Kidney tubule cell (primary cell): ENCODE data around the gene BRIP1.
A peak's percentile ranks its signal among the peaks of the same experiment; 100 is the strongest.

Experiments
- DNase-seq: peaks from one replicate; pipeline ENCODE4 v3.0.0-alpha.2; 2018; ENCODE audit warnings: low spot score

BRIP1 gene

GRCh38 chr17:61660746-61661485, 202.4 kb downstream of the BRIP1 start:
- DNase-seq: no peak

GRCh38 chr17:61659437-61659836, 203.9 kb downstream of the BRIP1 start:
- no peak for DNase-seq

GRCh38 chr17:61658183-61658582, 205.1 kb downstream of the BRIP1 start:
- DNase-seq: no peak

GRCh38 chr17:61657338-61657737, 206.0 kb downstream of the BRIP1 start:
- no peak for DNase-seq

GRCh38 chr17:61656721-61657217, 206.6 kb downstream of the BRIP1 start:
- no peak for DNase-seq

GRCh38 chr17:61650749-61651148, 212.6 kb downstream of the BRIP1 start:
- no peak for DNase-seq

GRCh38 chr17:61648587-61648986, 214.7 kb downstream of the BRIP1 start:
- DNase-seq: no peak

GRCh38 chr17:61647047-61647446, 216.3 kb downstream of the BRIP1 start:
- no peak for DNase-seq

- DNase-seq: no peak
These were observed 216.8 kb downstream of the BRIP1 start for GRCh38 chr17:61646482-61646881.

GRCh38 chr17:61645920-61646319, 217.4 kb downstream of the BRIP1 start:
- no peak for DNase-seq

- DNase-seq: no peak
These were observed 218.2 kb downstream of the BRIP1 start for GRCh38 chr17:61644800-61645774.

- DNase-seq: no peak
These were observed 220.6 kb downstream of the BRIP1 start for GRCh38 chr17:61642768-61643167.

- no peak for DNase-seq
These were observed 221.6 kb downstream of the BRIP1 start for GRCh38 chr17:61641715-61642114.

- DNase-seq: no peak
These were observed 222.2 kb downstream of the BRIP1 start for GRCh38 chr17:61641084-61641483.

GRCh38 chr17:61639818-61640217, 223.5 kb downstream of the BRIP1 start:
- DNase-seq: no peak

GRCh38 chr17:61638087-61638486, 225.2 kb downstream of the BRIP1 start:
- DNase-seq: no peak

- peak; percentile 56 for DNase-seq
These were observed 227.4 kb downstream of the BRIP1 start for GRCh38 chr17:61635913-61636432.

GRCh38 chr17:61634942-61635538, 228.3 kb downstream of the BRIP1 start:
- DNase-seq: no peak

- no peak for DNase-seq
These were observed 229.3 kb downstream of the BRIP1 start for GRCh38 chr17:61634011-61634539.

- no peak for DNase-seq
These were observed 230.5 kb downstream of the BRIP1 start for GRCh38 chr17:61632826-61633225.

GRCh38 chr17:61631800-61632199, 231.5 kb downstream of the BRIP1 start:
- no peak for DNase-seq
